Stimulated activated memory B cell treated with anti-CD40 and anti-IgM and Interleukin-4, amounts not matched to agents 10 μg/mL and 1 μg/mL and 100 μg/mL, for 72 hours (primary cell): Measurements from ENCODE around the gene FOXS1.
A peak's percentile ranks its signal among the peaks of the same experiment; 100 is the strongest.

Source experiments
- ATAC-seq: fragments of 150-1000 bp; cut with Tn5 transposase; 2 replicates; pipeline ENCODE4 v1.10.0; 2021
- H3K27ac Mint-ChIP-seq: one replicate; pipeline ENCODE4 v1.8.0; 2022; ENCODE audit warnings: mild to moderate bottlenecking, mixed read lengths
- H3K27me3 Mint-ChIP-seq: one replicate; pipeline ENCODE4 v1.8.0; 2022; ENCODE audit warnings: mixed read lengths
- H3K36me3 Mint-ChIP-seq: one replicate; pipeline ENCODE4 v1.8.0; 2022; ENCODE audit warnings: mixed read lengths
- H3K4me1 Mint-ChIP-seq: one replicate; pipeline ENCODE4 v1.8.0; 2022; ENCODE audit warnings: mixed read lengths
- H3K4me3 Mint-ChIP-seq: one replicate; pipeline ENCODE4 v1.8.0; 2022; ENCODE audit warnings: mild to moderate bottlenecking, moderate library complexity, mixed read lengths
- H3K9me3 Mint-ChIP-seq: one replicate; pipeline ENCODE4 v1.8.0; 2022; ENCODE audit warnings: mixed read lengths

The FOXS1 gene

GRCh38 chr20:31864521-31865400 is 19.4 kb upstream of the FOXS1 start:
- no peak overlapping the region for H3K27ac Mint-ChIP-seq
- peaks cover 40% of the 10 kb centered on the region for H3K4me1 Mint-ChIP-seq
- no peaks in the 10 kb centered on the region for H3K36me3 Mint-ChIP-seq
- no peak for ATAC-seq
- no peaks in the 10 kb centered on the region for H3K9me3 Mint-ChIP-seq
- peaks cover 35% of the 10 kb centered on the region for H3K27me3 Mint-ChIP-seq
- H3K4me3 Mint-ChIP-seq = no peak overlapping the region

- Mint-ChIP-seq H3K27me3 (peaks cover 22% of the 10 kb centered on the region), H3K9me3 (no peaks in the 10 kb centered on the region), H3K36me3 (no peaks in the 10 kb centered on the region), H3K4me3 (no peak overlapping the region), H3K27ac (no peak overlapping the region), H3K4me1 (peaks cover 29% of the 10 kb centered on the region)
- no peak for ATAC-seq
Observed at GRCh38 chr20:31863296-31864085, 18.1 kb upstream of the FOXS1 start.

GRCh38 chr20:31862506-31862905 is 17.1 kb upstream of the FOXS1 start:
- no peak overlapping the region for H3K27ac Mint-ChIP-seq
- H3K4me1 Mint-ChIP-seq = peaks cover 27% of the 10 kb centered on the region
- H3K36me3 Mint-ChIP-seq = no peaks in the 10 kb centered on the region
- H3K4me3 Mint-ChIP-seq = no peak overlapping the region
- H3K27me3 Mint-ChIP-seq = peaks cover 19% of the 10 kb centered on the region
- ATAC-seq = no peak
- H3K9me3 Mint-ChIP-seq = no peaks in the 10 kb centered on the region

- H3K4me1 Mint-ChIP-seq = peaks cover 23% of the 10 kb centered on the region
- peak overlapping the region; percentile 70 for H3K4me3 Mint-ChIP-seq
- ATAC-seq = no peak
- H3K27me3 Mint-ChIP-seq = peaks cover 19% of the 10 kb centered on the region
- no peaks in the 10 kb centered on the region for H3K9me3 Mint-ChIP-seq
- no peaks in the 10 kb centered on the region for H3K36me3 Mint-ChIP-seq
- H3K27ac Mint-ChIP-seq = peak overlapping the region; percentile 18
Observed at GRCh38 chr20:31862157-31862470, 16.7 kb upstream of the FOXS1 start.

- no peaks in the 10 kb centered on the region for H3K9me3 Mint-ChIP-seq
- H3K4me1 Mint-ChIP-seq = peaks cover 22% of the 10 kb centered on the region
- H3K36me3 Mint-ChIP-seq = no peaks in the 10 kb centered on the region
- peak overlapping the region; percentile 70 for H3K4me3 Mint-ChIP-seq
- peaks cover 19% of the 10 kb centered on the region for H3K27me3 Mint-ChIP-seq
- peak; percentile 79 for ATAC-seq
- H3K27ac Mint-ChIP-seq = peak overlapping the region; percentile 18
Observed at GRCh38 chr20:31861385-31862156, 16.2 kb upstream of the FOXS1 start.

- H3K27ac Mint-ChIP-seq = no peak overlapping the region
- ATAC-seq = peak; percentile 46
- H3K9me3 Mint-ChIP-seq = no peaks in the 10 kb centered on the region
- peaks cover 19% of the 10 kb centered on the region for H3K27me3 Mint-ChIP-seq
- no peaks in the 10 kb centered on the region for H3K36me3 Mint-ChIP-seq
- H3K4me3 Mint-ChIP-seq = peak overlapping the region; percentile 11
- peaks cover 22% of the 10 kb centered on the region for H3K4me1 Mint-ChIP-seq
Observed at GRCh38 chr20:31861135-31861384, 15.7 kb upstream of the FOXS1 start.

- H3K9me3 Mint-ChIP-seq = no peaks in the 10 kb centered on the region
- peaks cover 19% of the 10 kb centered on the region for H3K27me3 Mint-ChIP-seq
- no peak overlapping the region for H3K27ac Mint-ChIP-seq
- peaks cover 22% of the 10 kb centered on the region for H3K4me1 Mint-ChIP-seq
- no peak for ATAC-seq
- no peaks in the 10 kb centered on the region for H3K36me3 Mint-ChIP-seq
- H3K4me3 Mint-ChIP-seq = peak overlapping the region; percentile 11
Observed at GRCh38 chr20:31860390-31861134, 15.2 kb upstream of the FOXS1 start.

- peaks cover 19% of the 10 kb centered on the region for H3K27me3 Mint-ChIP-seq
- H3K27ac Mint-ChIP-seq = no peak overlapping the region
- H3K36me3 Mint-ChIP-seq = no peaks in the 10 kb centered on the region
- H3K9me3 Mint-ChIP-seq = no peaks in the 10 kb centered on the region
- no peak for ATAC-seq
- no peak overlapping the region for H3K4me3 Mint-ChIP-seq
- peaks cover 22% of the 10 kb centered on the region for H3K4me1 Mint-ChIP-seq
Observed at GRCh38 chr20:31859998-31860380, 14.6 kb upstream of the FOXS1 start.

- Mint-ChIP-seq H3K27ac (no peak overlapping the region), H3K27me3 (peaks cover 19% of the 10 kb centered on the region), H3K9me3 (no peaks in the 10 kb centered on the region), H3K36me3 (no peaks in the 10 kb centered on the region), H3K4me1 (peaks cover 22% of the 10 kb centered on the region), H3K4me3 (no peak overlapping the region)
- ATAC-seq = no peak
Observed at GRCh38 chr20:31859266-31859997, 14.0 kb upstream of the FOXS1 start.

- Mint-ChIP-seq H3K9me3 (no peaks in the 10 kb centered on the region), H3K27me3 (peaks cover 19% of the 10 kb centered on the region), H3K4me1 (peaks cover 22% of the 10 kb centered on the region), H3K4me3 (no peak overlapping the region), H3K27ac (no peak overlapping the region), H3K36me3 (no peaks in the 10 kb centered on the region)
- ATAC-seq = no peak
Observed at GRCh38 chr20:31858760-31859083, 13.3 kb upstream of the FOXS1 start.

GRCh38 chr20:31857861-31858759 is 12.7 kb upstream of the FOXS1 start:
- Mint-ChIP-seq H3K4me3 (no peak overlapping the region), H3K27me3 (peaks cover 19% of the 10 kb centered on the region), H3K36me3 (no peaks in the 10 kb centered on the region), H3K9me3 (no peaks in the 10 kb centered on the region), H3K27ac (no peak overlapping the region), H3K4me1 (peaks cover 22% of the 10 kb centered on the region)
- ATAC-seq = peak; percentile 80

- Mint-ChIP-seq H3K27ac (no peak overlapping the region), H3K27me3 (peaks cover 14% of the 10 kb centered on the region), H3K4me1 (peaks cover 15% of the 10 kb centered on the region), H3K36me3 (no peaks in the 10 kb centered on the region), H3K4me3 (no peak overlapping the region), H3K9me3 (no peaks in the 10 kb centered on the region)
- ATAC-seq = no peak
Observed at GRCh38 chr20:31856516-31856915, 11.1 kb upstream of the FOXS1 start.

- Mint-ChIP-seq H3K36me3 (no peaks in the 10 kb centered on the region), H3K4me1 (peaks cover 7% of the 10 kb centered on the region), H3K9me3 (no peaks in the 10 kb centered on the region), H3K4me3 (no peak overlapping the region), H3K27ac (no peak overlapping the region), H3K27me3 (peaks cover 33% of the 10 kb centered on the region)
- ATAC-seq = no peak
Observed at GRCh38 chr20:31853481-31853880, 8.1 kb upstream of the FOXS1 start.
